Epithelial cell of umbilical artery (primary cell): ENCODE results near the gene ABCB8. TPM values are rescaled to one million over a fixed set of nuclear protein-coding genes. Genes with fewer than 3 reads are reported as not detected.

Source experiments
- total RNA-seq: library from RNA; depleted of rRNA; stranded (reverse); fragments of >200 nt; gene quantifications from 2 replicates; pipeline ENCODE4 v1.2.3, GENCODE V29; 2014

The ABCB8 gene
- total RNA-seq, result 21.8 and 30.4 TPM in 2 replicates

DNA sequence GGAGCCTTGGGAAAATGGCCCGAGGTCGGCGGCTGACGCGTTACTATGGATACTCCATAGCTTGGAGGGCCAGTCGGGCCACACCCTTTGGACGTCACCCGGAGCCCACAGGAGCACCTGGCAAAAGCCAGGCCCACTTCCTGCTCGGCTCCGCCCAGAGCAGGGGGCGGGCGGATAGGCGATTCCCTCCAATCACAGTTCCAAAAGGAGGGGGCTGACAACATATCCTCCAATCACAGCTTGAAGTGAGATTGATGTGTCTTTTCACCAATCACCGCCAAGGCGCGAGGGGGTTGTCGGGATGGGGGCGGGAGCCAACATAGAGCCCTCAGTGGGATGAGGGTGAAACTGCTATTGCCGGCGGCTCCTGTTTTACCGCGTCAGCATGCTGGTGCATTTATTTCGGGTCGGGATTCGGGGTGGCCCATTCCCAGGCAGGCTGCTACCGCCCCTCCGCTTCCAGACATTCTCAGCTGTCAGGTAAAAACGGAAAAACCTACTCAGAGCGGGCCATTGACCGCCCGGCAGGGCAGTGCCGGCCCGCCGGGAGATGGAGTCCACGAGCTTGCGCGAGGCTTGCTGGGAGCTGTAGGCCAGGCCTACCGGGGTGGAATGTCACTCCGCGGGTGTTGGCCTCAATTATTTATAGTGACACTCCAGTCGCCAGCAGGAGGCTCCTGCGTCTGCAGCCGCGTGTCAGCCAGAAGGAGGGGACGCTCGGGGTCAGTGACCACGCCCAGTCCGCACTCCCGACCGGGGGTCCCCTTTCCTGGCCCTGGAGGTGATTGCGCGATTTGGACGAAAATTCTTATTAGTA, at the start of gene ABCB8:
Gene ABCB8 (plus strand): TSS at position 320 of the 817 bp plus-strand sequence. CDS start 66 bp downstream, at position 386.

DNA sequence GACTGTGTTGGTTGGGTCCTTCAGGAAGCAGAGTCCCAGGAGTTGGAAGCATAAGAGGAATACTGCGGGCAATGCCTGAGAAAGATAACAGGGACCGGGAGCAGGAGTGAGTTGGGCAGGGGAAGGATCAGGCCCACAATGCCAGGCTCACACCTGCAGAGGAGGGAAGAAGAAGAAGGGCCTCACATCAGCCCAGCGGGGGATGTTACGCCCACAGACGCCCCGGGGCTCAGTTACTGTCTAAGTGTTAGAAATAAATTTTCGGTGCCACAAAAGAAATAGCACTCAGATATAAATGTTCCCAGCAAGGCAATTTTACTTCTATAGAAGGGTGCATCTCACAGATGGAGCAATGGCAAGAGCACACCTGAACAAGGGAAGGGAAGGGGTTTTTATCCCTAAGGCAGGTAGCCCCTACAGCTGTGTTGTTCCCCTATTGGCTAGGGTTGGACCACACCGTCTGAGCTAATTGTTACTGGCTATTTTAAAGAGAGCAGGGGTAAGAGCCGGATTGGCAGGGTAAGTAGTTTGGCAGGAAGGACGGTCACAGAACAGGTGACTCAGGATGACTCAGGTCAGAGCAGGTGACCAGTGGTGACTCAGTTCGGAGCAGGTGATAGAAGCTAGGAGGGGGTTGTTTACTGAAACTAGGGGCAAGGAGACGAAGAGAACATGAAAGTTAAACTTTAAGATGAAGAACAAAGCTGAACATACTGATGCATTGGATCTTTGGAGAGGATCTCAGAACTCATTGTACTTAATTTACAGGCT, 37.6 kb upstream of the ABCB8 start, which contains the start of gene NOS3:
Gene NOS3 (plus strand): TSS at position 602 of the 771 bp plus-strand sequence. CDS start 2,787 bp downstream, outside the sequence.

DNA sequence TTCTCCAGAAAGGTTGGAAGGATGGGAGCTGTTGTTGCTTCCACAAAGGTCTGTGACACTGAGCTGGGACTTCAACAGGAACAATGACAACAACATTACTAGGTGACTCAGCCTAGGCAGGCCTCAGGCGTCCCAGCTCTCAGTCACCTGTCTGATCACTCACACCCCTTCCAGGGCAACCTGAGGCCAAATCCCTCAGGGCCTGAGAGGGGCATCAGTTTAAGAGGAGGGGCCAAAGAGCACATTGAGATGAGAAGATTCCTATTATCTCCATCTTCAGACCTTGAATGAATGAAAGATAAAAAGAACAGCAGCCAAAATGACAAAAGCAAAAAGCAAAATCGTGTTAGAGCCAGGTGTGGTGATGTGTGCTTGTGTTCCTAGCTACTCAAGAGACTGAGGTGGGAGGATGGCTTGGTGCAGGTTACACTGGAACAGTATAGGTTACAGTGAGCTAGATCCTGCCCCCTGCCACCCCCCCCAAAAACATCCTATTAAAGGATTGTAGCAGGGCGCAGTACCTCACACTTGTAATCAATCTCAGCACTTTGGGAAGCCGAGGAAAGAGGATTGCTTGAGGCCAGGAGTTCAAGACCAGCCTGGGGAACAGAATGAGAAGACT, 3.7 kb upstream of the ABCB8 start, which contains the start of gene ATG9B:
Gene ATG9B (minus strand): TSS at position 60 of the 622 bp plus-strand sequence. CDS start 71 bp downstream, outside the sequence.

DNA sequence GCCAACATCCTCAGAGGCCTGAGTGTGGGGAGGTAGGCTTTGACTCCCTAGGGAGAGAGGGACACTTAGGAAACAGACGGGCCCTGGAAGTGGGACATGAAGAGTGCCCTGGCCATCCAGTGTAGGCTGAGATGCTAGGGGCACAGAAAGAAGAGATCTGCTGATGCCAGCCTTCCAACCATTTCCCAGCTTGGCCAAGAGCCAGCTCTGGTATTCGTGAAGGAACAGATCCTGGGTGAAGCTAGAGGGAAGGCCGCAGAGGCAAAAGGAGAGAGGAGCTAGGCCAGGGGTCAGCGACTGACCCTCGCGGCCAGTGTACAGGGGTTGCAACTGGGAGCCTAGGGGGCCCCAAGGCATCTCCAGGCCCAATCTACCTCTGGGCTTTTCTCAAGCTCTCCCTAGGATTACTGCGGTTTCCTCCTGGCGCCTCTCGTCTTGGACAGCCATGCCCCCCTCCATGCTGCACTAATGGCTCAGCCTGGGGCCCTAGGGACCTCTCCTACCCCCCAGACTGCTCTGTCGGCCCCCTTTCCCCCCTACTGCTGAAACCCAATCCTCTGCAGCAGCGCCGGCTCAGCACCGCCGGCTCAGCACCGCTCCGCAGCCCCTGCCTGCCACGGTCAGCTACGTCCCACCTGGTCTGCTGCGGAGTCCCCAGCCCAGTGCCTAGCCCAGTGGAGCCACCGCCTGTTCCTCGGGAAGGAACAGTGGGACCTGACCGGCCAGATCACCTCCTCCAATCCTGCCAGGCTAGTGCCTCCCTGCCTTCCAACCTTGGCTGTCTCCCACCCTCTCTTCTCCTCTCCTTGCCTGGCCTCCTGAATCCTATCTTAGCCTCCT, 19.9 kb downstream of the ABCB8 start, which contains the start of gene ASIC3:
Gene ASIC3 (plus strand): TSS at position 556 of the 840 bp plus-strand sequence. CDS start 355 bp downstream, outside the sequence.

DNA sequence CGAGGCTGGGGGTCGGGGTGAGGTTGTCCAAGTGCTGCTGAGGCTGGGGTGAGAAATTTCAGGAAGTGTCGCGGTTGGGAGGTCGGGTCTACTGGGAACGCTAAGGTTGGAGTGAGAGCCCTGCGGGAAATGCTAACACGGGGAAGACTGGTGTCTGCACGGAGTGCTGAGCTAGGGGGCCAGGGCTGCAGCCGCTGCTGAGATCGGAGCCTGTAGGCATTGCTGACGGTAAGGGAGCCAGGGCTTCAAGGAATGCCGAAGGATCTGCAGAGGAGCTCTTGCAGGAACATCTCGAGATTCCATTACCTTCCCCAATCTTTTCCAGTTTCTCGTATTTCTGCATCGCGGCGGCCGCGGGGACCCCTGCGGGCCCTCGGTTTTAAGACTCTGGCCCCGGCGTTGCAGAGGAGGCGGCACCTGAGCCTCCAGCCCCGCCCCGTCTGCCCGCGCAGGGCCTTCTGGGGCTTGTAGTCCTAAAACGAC, 29.3 kb downstream of the ABCB8 start, which contains the start of gene CDK5:
Gene CDK5 (minus strand): TSS at position 392 of the 483 bp plus-strand sequence. CDS start 49 bp downstream, at position 343.

DNA sequence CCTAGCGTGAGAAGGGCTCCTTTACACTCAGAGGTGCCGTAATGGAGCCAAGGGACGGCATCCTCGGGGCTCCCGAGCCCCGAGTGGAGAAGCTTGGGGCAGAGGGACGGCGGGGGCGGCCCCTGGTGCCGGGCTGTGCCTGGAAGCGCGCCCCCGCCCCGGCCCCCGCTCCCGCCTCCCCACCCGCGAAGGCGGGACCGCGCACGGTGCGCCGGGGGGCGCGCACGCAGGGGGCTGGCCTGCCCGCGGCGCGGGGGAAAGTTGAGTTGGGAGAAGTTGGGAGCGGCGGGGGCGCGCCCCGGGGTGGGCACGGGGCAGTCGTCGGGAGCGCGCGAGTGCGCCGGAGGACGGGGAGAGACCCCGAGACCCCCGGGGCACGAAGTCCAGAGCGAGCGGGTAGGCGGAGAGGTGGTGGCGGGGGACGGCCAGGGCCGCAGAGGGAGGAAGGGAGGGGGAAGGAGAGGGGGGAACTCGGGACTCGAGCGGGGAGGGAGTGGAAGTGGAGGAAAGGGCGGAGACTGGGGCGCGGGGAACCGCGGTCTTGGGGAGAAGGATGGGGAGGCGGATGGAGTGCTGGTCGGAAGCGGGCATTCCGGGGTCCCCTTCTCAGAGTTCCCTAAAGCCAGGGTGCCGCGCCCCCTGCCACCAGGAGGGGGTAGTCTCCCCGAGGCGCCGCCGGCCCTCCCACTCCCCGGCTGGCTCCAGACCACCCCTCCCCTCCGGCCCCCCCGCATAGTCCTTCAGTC, 31.3 kb downstream of the ABCB8 start, which contains the start of gene SLC4A2:
Gene SLC4A2 (plus strand): TSS at position 223 of the 746 bp plus-strand sequence. CDS start 2,399 bp downstream, outside the sequence.

DNA sequence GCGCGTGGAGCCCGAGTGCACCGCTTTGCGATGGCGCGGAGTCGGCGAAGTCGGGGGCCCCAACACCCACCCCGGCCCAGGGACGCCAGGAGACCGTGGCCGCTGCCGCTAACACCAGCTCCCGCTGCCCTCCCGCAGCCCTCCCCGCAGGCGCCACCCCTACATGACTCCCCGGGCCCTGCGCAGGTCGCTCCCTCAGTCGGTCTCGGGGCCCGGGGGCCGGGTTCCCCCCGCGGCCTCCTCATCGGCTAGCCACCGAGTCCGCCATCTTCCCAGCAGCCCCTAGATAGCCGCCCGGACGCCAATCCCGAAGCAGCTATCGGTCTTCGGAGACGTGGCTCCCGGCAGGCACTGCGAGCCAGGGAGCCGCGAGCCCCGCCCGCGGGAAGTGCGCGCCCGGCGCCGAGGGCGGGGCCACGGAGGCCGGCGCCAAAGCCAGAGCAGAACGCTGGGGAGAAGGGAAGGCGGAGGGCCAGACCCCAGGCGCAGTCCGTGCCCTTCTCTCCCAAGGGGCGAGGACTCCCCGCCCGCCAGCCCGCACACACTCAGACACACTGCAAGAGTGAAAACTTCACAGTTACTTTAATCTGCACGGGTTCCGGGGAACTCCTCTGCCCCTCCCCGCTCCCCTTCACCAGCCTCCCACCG, 52.4 kb downstream of the ABCB8 start, which contains the start of gene FASTK:
Gene FASTK (minus strand): TSS at position 288 of the 648 bp plus-strand sequence. CDS start 43 bp downstream, at position 245.

DNA sequence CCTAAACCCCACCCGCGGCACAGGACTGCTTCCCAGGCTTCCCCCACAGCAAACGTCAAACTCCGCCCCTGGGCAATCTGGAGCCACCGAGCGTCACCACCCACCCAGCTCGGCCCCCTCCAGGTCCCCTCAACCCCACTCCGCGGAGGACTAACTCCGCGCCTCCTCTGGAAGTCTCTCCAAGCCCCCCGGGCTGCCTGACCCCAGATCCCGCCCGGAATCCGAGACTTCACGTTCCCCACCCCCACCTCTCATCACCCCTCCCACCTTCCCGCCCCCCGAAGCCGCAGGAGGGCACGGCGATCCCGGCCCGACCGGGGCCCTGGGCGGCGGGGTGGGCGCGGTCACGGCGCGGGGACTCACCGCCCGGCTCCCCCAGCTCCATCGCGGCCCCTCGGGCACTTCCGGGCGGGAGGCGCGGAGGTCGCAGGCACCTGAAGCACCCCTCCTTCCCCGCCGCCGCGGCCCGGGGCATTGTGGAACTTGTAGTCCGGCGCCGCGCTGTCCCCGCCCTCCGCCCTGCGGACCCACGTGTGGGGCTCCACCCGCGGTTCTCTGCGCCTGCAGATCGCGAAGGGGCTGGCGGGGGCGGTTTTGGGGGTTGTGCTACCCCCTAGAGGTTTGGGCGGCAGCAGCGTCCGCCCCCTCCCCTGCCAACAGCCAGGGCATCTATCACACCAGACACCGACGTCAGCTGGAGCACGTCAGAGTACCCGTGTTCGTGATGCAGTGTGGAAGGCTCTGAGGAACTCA, 55.0 kb downstream of the ABCB8 start, which contains the start of gene TMUB1:
Gene TMUB1 (minus strand): TSS at position 423 of the 753 bp plus-strand sequence. CDS start 930 bp downstream, outside the sequence.

DNA sequence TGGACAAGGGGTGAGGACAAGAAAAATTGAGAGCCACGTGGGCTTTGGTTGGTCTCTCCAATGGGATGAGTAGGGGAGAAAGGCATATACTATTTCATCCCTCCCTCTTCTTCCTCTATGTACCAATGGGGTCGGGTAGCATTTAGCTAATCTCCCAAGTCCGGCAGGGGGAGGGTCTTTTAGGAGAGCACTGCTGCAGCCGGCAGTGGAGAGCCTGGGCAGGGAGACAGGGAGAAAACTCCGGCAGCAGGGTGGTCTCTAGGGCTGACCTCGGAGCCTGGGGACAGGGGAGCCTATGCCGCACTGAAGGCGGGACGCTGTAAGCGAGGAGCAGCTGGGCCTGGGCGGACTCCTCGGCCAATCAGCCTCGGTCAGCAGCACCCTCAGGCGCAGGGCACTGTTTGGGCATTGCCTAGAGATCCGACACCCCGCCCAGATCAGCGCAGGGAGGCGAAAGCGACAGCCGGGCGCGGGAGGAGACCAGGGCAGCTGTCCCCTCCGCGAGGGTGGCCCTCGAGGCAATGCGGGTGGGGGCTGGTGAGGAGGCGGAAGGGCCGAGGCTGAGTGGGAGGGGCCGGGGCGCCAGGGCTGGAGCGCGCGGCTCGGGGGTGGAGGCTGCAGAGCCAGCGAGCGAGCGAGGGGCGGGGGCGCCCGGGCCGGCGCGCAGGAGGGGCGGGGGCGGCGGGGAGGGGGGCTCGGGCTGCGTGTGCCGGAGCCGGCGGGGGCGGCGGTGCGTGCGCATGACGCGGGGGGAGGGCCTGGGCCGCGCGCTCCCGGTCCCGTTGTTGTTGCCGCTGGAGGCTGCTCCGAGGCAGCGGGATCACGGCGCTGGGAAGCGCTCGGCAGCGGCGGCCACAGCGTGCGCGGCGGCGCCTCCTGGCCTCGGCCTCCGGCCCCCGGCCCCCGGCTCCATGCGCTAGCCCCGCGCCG, 57.7 kb downstream of the ABCB8 start, which contains the start of gene AGAP3:
Gene AGAP3 (plus strand): TSS at position 785 of the 930 bp plus-strand sequence. CDS start 267 bp downstream, outside the sequence.

Other genes with a start within 250 kb of the ABCB8 start
- gene TMEM176B, start 228.1 kb upstream of the ABCB8 start, total RNA-seq, result not detected in 2 replicates
- not detected in 2 replicates for gene TMEM176A, start 227.7 kb upstream of the ABCB8 start, total RNA-seq
- gene AOC1, start 175.9 kb upstream of the ABCB8 start, total RNA-seq, result not detected in 2 replicates
- under 0.01 and 0.15 TPM in 2 replicates for gene KCNH2, start 50.1 kb upstream of the ABCB8 start, total RNA-seq
- 13.3 and 26.4 TPM in 2 replicates for gene NOS3, start 37.4 kb upstream of the ABCB8 start, total RNA-seq
- not detected in 2 replicates for gene ATG9B, start 4.0 kb upstream of the ABCB8 start, total RNA-seq
- not detected in 2 replicates for gene ASIC3, start 20.1 kb downstream of the ABCB8 start, total RNA-seq
- 24.8 and 26.3 TPM in 2 replicates for gene CDK5, start 29.4 kb downstream of the ABCB8 start, total RNA-seq
- gene SLC4A2, start 31.1 kb downstream of the ABCB8 start, total RNA-seq, result 34.8 and 39.4 TPM in 2 replicates
- 67.9 and 71.9 TPM in 2 replicates for gene FASTK, start 52.4 kb downstream of the ABCB8 start, total RNA-seq
- 14.1 and 20.1 TPM in 2 replicates for gene TMUB1, start 55.0 kb downstream of the ABCB8 start, total RNA-seq
- gene AGAP3, start 58.0 kb downstream of the ABCB8 start, total RNA-seq, result 55.6 and 56.2 TPM in 2 replicates
- not detected in 2 replicates for gene GBX1, start 139.2 kb downstream of the ABCB8 start, total RNA-seq
- not detected in 2 replicates for gene ASB10, start 158.8 kb downstream of the ABCB8 start, total RNA-seq
- not detected in 2 replicates for gene H2BK1, start 182.0 kb downstream of the ABCB8 start, total RNA-seq
- 78.9 and 79.8 TPM in 2 replicates for gene ABCF2, start 198.8 kb downstream of the ABCB8 start, total RNA-seq
- gene CHPF2, start 204.0 kb downstream of the ABCB8 start, total RNA-seq, result 50.2 and 54.6 TPM in 2 replicates
- 6.5 and 7.4 TPM in 2 replicates for gene SMARCD3, start 220.2 kb downstream of the ABCB8 start, total RNA-seq